HepG2 (cell line): Measurements from ENCODE around the gene HSF2BP. TPM values are rescaled to one million over a fixed set of nuclear protein-coding genes. Genes with fewer than 3 reads are reported as not detected.

ENCODE experiments used
- CREBL2 ChIP-seq: sonication (generic); formaldehyde crosslinking; IDR thresholded peaks from 2 replicates; pipeline ENCODE4 v1.8.1; 2023; ENCODE audit warnings: missing genetic modification reagents, mild to moderate bottlenecking, borderline replicate concordance
- GTF3A ChIP-seq: sonication (generic); formaldehyde crosslinking; conservative IDR thresholded peaks from 2 replicates; pipeline ENCODE4 v1.4.0; 2020; ENCODE audit warnings: mild to moderate bottlenecking, missing genetic modification reagents
- IRX3 ChIP-seq: sonication (generic); formaldehyde crosslinking; IDR thresholded peaks from 2 replicates; pipeline ENCODE4 v1.8.1; 2023; ENCODE audit warnings: mild to moderate bottlenecking, low read depth, missing genetic modification reagents, borderline replicate concordance
- MAF1 ChIP-seq: sonication (generic); formaldehyde crosslinking; IDR thresholded peaks from 2 replicates; pipeline ENCODE4 v1.5.0; 2020; ENCODE audit warnings: missing genetic modification reagents, borderline replicate concordance
- NFIC ChIP-seq: IDR thresholded peaks from 2 replicates; pipeline ENCODE4 v1.6.1; 2012; ENCODE audit warnings: mild to moderate bottlenecking, low read length, inconsistent platforms
- NR3C1 ChIP-seq: sonication (generic); formaldehyde crosslinking; IDR thresholded peaks from 2 replicates; pipeline ENCODE4 v1.4.0; 2020; ENCODE audit warnings: missing genetic modification reagents
- PAXIP1 ChIP-seq: sonication (generic); formaldehyde crosslinking; conservative IDR thresholded peaks from 2 replicates; pipeline ENCODE4 v1.4.0; 2020; ENCODE audit warnings: mild to moderate bottlenecking, missing genetic modification reagents, moderate library complexity
- PHB2 ChIP-seq: fragments of 450-650 bp; IDR thresholded peaks from 2 replicates; pipeline ENCODE4 v1.6.1; 2018; ENCODE audit not compliant: partially characterized antibody
- RAD51 ChIP-seq: fragments of 450-650 bp; IDR thresholded peaks from 2 replicates; pipeline ENCODE4 v1.6.1; 2016; ENCODE audit warnings: borderline replicate concordance
- ZBTB40 ChIP-seq, 2 experiments: fragments of 450-650 bp in 1 of 2; sonication (generic) in 1 of 2; formaldehyde crosslinking in 1 of 2; IDR thresholded peaks; 2 replicates each; pipeline versions ENCODE4 v1.6.1 to v1.8.0; 2016 to 2022; ENCODE audit warnings: antibody characterized with exemption in 1 of 2, mild to moderate bottlenecking in 1 of 2, missing genetic modification reagents in 1 of 2
- ZNF619 ChIP-seq: sonication (generic); formaldehyde crosslinking; IDR thresholded peaks from 2 replicates; pipeline ENCODE4 v1.4.0; 2020; ENCODE audit warnings: mild to moderate bottlenecking, missing genetic modification reagents
- ZNF713 ChIP-seq: sonication (generic); formaldehyde crosslinking; IDR thresholded peaks from 2 replicates; pipeline ENCODE4 v1.4.0; 2020; ENCODE audit warnings: mild to moderate bottlenecking, missing genetic modification reagents
- ZNF749 ChIP-seq: sonication (generic); formaldehyde crosslinking; IDR thresholded peaks from 2 replicates; pipeline ENCODE4 v1.8.0; 2022; ENCODE audit warnings: mild to moderate bottlenecking, missing genetic modification reagents, moderate library complexity, borderline replicate concordance
- polyA plus RNA-seq, 8 experiments: library from polyadenylated mRNA; depleted of rRNA in 3 of 8; stranded (reverse) in 7 of 8; unstranded in 1 of 8; fragments of >200 nt; fragmentation: Illumina TruSeq in 4 of 8; extraction: Trizol in 4 of 8; gene quantifications; 2 replicates each; pipeline versions ENCODE4 v1.2.1 to v1.2.3, GENCODE V29; 2011 to 2016; ENCODE audit warnings: low read depth in 4 of 8, missing spikeins in 1 of 8, mixed read lengths in 1 of 8; ENCODE audit not compliant: insufficient read depth in 1 of 8
- total RNA-seq, 5 experiments: library from RNA; depleted of rRNA; stranded (reverse); fragments of >200 nt; fragmentation: Illumina TruSeq; extraction: Trizol; gene quantifications; 2 replicates each; pipeline ENCODE4 v1.2.3, GENCODE V29; 2016; ENCODE audit warnings: low read depth in 1 of 5
- TF ChIP-seq, protein P1 (sequence below): sonication (generic); formaldehyde crosslinking; IDR thresholded peaks from 2 replicates; pipeline ENCODE4 v1.8.0; 2023; ENCODE audit warnings: mild to moderate bottlenecking, missing genetic modification reagents

HSF2BP gene
- total and polyA plus RNA-seq, 2 of the 13 experiments (the other 11 are each of a cell fraction or from before 2014, with no cell fraction given) = 0.67 to 2.2 TPM

DNA sequence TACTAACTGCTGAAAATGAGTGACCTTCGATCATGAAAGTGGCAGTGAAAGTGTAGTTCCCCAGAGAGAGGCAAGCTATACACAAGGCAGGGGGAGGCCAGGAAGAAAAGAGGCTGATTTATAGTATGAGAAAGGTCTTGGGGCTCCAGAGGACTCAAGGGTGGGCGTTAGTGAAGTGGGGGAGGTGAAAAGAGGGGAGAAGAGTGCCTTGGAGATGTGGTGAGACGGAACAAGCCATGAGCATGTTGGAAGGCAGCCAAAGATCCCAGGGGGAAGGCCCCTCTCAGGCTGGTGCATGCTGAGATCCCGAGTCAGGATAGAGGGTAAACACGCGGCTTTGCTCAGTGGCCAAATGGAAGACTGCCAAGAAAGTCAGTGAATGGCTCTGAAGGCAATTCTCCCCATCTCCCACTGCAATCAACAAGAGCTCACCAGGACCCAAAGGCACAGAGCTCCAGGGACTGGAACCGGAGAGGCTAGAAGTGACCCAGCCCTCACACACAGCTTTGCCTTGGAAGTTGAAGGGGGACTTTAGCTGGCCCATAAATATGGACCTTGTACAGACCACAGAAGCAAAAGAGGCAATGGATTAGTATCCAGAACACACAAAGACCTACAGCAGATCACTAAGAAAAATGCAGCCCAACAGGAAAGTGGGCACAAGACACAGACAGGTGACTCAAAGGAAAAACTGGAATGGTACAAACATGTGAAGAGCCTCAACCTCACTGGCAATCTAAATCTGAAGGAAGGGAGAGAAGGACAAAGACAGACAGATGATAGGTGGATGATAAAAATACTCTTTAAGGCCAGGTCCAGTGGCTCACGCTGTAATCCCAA, 49.6 kb downstream of the HSF2BP start (continued):
- TF ChIP-seq ZBTB40 (IDR thresholded peaks at IDR 0.05) = no peak
- TF ChIP-seq ZBTB40 (CRISPR knock-in tag; IDR thresholded peaks at IDR 0.05) = no peak
- TF ChIP-seq ZNF749 (CRISPR knock-in tag) = no peak
- no peak for TF ChIP-seq GTF3A (CRISPR knock-in tag)
- TF ChIP-seq, protein P1, sequence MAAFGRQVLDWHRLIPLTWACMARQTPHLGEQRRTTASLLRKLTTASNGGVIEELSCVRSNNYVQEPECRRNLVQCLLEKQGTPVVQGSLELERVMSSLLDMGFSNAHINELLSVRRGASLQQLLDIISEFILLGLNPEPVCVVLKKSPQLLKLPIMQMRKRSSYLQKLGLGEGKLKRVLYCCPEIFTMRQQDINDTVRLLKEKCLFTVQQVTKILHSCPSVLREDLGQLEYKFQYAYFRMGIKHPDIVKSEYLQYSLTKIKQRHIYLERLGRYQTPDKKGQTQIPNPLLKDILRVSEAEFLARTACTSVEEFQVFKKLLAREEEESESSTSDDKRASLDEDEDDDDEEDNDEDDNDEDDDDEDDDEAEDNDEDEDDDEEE (CRISPR knock-in tag) = no peak
- TF ChIP-seq NFIC = peak; percentile 81; the same call in 1 of the 2 replicates
- TF ChIP-seq ZNF619 (CRISPR knock-in tag) = no peak
- TF ChIP-seq NR3C1 (CRISPR knock-in tag) = no peak
- peak; percentile 81 for TF ChIP-seq PAXIP1 (CRISPR knock-in tag)
- TF ChIP-seq IRX3 (CRISPR knock-in tag) = no peak
- no peak for TF ChIP-seq MAF1 (CRISPR knock-in tag)
- no peak for TF ChIP-seq ZNF713
- TF ChIP-seq RAD51 = no peak
- TF ChIP-seq PHB2 = no peak
- TF ChIP-seq CREBL2 = no peak
